ENCODE data around the gene TMEM205.

TMEM205 gene

DNA sequence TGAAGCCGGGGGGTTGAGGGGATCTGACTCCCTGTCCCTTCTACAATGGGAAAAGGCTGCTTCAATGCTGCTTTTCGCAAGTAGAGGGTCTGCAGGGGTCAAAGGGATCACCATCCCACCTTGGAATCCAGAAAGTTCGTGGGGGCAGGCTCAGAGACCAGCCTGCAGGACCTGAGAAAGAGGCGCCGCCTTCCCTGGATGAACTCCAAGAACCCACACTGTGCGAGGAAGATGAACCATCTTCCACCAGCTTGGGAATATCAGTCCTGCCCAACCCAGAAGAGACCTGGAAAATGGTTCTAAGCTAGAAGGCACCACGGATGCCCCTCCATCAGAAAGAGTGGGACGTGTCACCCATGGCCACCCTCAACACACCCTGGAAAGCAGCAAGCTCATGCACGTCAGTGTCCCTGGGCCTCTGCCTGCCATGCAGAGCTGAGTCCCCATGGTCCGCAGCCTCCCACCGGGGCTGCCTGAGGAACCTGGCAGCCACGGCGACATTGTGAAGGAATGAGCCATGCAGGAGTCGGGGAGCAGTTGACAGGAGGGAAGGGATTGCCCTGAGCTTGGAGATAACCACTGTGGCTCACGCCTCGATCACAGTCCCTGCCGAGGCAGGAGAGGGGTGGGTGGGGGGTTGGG lies 21.2 kb downstream of the TMEM205 start:
- H3K4me3 ChIP-seq (ENCODE audit: low read depth, low read length, poor library complexity, severe bottlenecking): no peak overlapping the region

GRCh38 chr19:11324079-11324661 lies 21.9 kb downstream of the TMEM205 start:
- Histone ChIP-seq H3K4me1 (ENCODE audit: insufficient read depth, low read length, severe bottlenecking) (peaks cover 37% of the 10 kb centered on the region), H2AFZ (ENCODE audit: low read length) (no peak overlapping the region), H3K4me2 (ENCODE audit: low read length) (peak overlapping the region; percentile 47; the same call in 1 of the 2 replicates), H3K9me2 (ENCODE audit: low read depth, low read length) (no peaks in the 10 kb centered on the region), H3K9me3 (ENCODE audit: low read length) (no peaks in the 10 kb centered on the region), H3K4me3 (ENCODE audit: low read depth, low read length, poor library complexity, severe bottlenecking) (no peak overlapping the region), H3K27me3 (ENCODE audit: insufficient read depth, low read length) (no peaks in the 10 kb centered on the region), H3K36me3 (ENCODE audit: insufficient read depth, low read length) (no peaks in the 10 kb centered on the region), H3K9ac (ENCODE audit: low read length) (peak overlapping the region; percentile 23; the same call in 1 of the 2 replicates), H3K27ac (ENCODE audit: low read depth, low read length, poor library complexity, severe bottlenecking) (peak overlapping the region; percentile 70), H4K20me1 (ENCODE audit: insufficient read depth, low read length) (no peaks in the 10 kb centered on the region), H3F3A (ENCODE audit: insufficient read depth, low read length) (no peaks in the 10 kb centered on the region), H3K79me2 (ENCODE audit: insufficient read depth, low read length) (no peaks in the 10 kb centered on the region)
- no peak for TF ChIP-seq EZH2 (IDR thresholded peaks at IDR 0.05; ENCODE audit: borderline replicate concordance, low read length)
- no peak for TF ChIP-seq CTCF (IDR thresholded peaks at IDR 0.05; ENCODE audit: low read length)

More for the DNA sequence above, 21.2 kb downstream of the TMEM205 start:
- Histone ChIP-seq H3F3A (ENCODE audit: insufficient read depth, low read length) (no peaks in the 10 kb centered on the region), H3K9ac (ENCODE audit: low read length) (peak overlapping the region; percentile 23; the same call in 1 of the 2 replicates), H3K9me2 (ENCODE audit: low read depth, low read length) (no peaks in the 10 kb centered on the region), H3K27me3 (ENCODE audit: insufficient read depth, low read length) (no peaks in the 10 kb centered on the region), H3K79me2 (ENCODE audit: insufficient read depth, low read length) (no peaks in the 10 kb centered on the region), H3K4me1 (ENCODE audit: insufficient read depth, low read length, severe bottlenecking) (peaks cover 37% of the 10 kb centered on the region), H2AFZ (ENCODE audit: low read length) (no peak overlapping the region), H3K36me3 (ENCODE audit: insufficient read depth, low read length) (no peaks in the 10 kb centered on the region), H3K4me2 (ENCODE audit: low read length) (peak overlapping the region; percentile 47; the same call in 1 of the 2 replicates), H4K20me1 (ENCODE audit: insufficient read depth, low read length) (no peaks in the 10 kb centered on the region), H3K9me3 (ENCODE audit: low read length) (no peaks in the 10 kb centered on the region), H3K27ac (ENCODE audit: low read depth, low read length, poor library complexity, severe bottlenecking) (peak overlapping the region; percentile 70)
- TF ChIP-seq CTCF (IDR thresholded peaks at IDR 0.05; ENCODE audit: low read length) (no peak), EZH2 (IDR thresholded peaks at IDR 0.05; ENCODE audit: borderline replicate concordance, low read length) (no peak)

DNA sequence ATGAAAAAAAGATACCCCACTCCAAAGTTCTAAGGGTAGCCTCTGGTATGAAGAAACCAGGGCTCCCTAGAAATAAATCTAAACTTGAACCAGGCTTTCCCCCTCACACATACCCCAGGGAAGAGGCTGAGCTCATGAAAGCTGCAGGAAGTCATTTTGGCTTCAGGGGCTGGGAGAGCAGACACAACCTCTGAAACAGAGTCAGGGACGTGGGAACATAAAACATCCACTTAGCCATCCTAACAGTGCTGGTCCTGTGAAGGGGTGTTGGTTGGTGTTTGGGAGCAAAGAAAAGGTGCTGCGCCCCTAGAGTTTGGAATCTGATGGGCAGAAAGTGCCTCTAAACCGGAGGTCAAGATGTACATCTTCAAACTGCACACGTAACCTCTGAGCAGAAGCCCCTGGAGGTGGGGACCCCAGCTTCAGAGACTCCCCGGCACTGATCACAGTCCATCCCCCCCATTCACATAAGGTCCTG lies 22.4 kb downstream of the TMEM205 start:
- Histone ChIP-seq H3K27me3 (ENCODE audit: insufficient read depth, low read length) (0 out of 2 replicates have a peak, but pooled peaks cover 4% of the 10 kb centered on the region), H3K79me2 (ENCODE audit: insufficient read depth, low read length) (no peaks in the 10 kb centered on the region), H4K20me1 (ENCODE audit: insufficient read depth, low read length) (no peaks in the 10 kb centered on the region), H3K4me3 (ENCODE audit: low read depth, low read length, poor library complexity, severe bottlenecking) (no peak overlapping the region), H3K36me3 (ENCODE audit: insufficient read depth, low read length) (no peaks in the 10 kb centered on the region), H3K4me1 (ENCODE audit: insufficient read depth, low read length, severe bottlenecking) (peaks cover 40% of the 10 kb centered on the region), H3K9me2 (ENCODE audit: low read depth, low read length) (no peaks in the 10 kb centered on the region), H2AFZ (ENCODE audit: low read length) (no peak overlapping the region), H3K27ac (ENCODE audit: low read depth, low read length, poor library complexity, severe bottlenecking) (peak overlapping the region; percentile 70), H3K9ac (ENCODE audit: low read length) (no peak overlapping the region; the same call in 1 of the 2 replicates), H3K4me2 (ENCODE audit: low read length) (peak overlapping the region; percentile 47; the same call in 1 of the 2 replicates), H3K9me3 (ENCODE audit: low read length) (no peaks in the 10 kb centered on the region), H3F3A (ENCODE audit: insufficient read depth, low read length) (no peaks in the 10 kb centered on the region)
- TF ChIP-seq EZH2 (IDR thresholded peaks at IDR 0.05; ENCODE audit: borderline replicate concordance, low read length) (no peak), CTCF (IDR thresholded peaks at IDR 0.05; ENCODE audit: low read length) (no peak)
